Hematopoietic multipotent progenitor cell treated with erythropoietin and hydrocortisone succinate and interleukin-3 and kit ligand, for 6 days (in vitro differentiated cells): Measurements from ENCODE around the gene FAM76B.

Source experiments
- DNase-seq: peaks from one replicate; pipeline ENCODE4 v3.0.0-alpha.2; 2015

The FAM76B gene

GRCh38 chr11:95791709-95792033 is 2.1 kb upstream of the FAM76B start:
- no peak for DNase-seq

GRCh38 chr11:95790933-95791708 is 1.5 kb upstream of the FAM76B start:
- DNase-seq: peak; percentile 83

GRCh38 chr11:95790123-95790932 is 746 bp upstream of the FAM76B start, which contains the start of gene CEP57:
CEP57 (plus strand) TSS chr11:95790498; CDS start chr11:95790699, 201 bp downstream.
- DNase-seq: peak; percentile 99

GRCh38 chr11:95788921-95789505 is 569 bp downstream of the FAM76B start:
- peak; percentile 68 for DNase-seq

GRCh38 chr11:95780544-95780943 is 9.0 kb downstream of the FAM76B start:
- no peak for DNase-seq

- no peak for DNase-seq
These were observed 10.9 kb downstream of the FAM76B start for GRCh38 chr11:95778699-95779098.

GRCh38 chr11:95776859-95777258 is 12.7 kb downstream of the FAM76B start:
- DNase-seq: no peak

- DNase-seq: no peak
These were observed 21.1 kb downstream of the FAM76B start for GRCh38 chr11:95768521-95768920.

GRCh38 chr11:95767498-95767897 is 22.1 kb downstream of the FAM76B start:
- DNase-seq: no peak

- DNase-seq: no peak
These were observed 22.9 kb downstream of the FAM76B start for GRCh38 chr11:95766701-95767100.

- DNase-seq: peak; percentile 91
These were observed 25.2 kb downstream of the FAM76B start for GRCh38 chr11:95764267-95764898.

GRCh38 chr11:95762534-95762933 is 27.0 kb downstream of the FAM76B start:
- DNase-seq: no peak

GRCh38 chr11:95760941-95761340 is 28.6 kb downstream of the FAM76B start:
- DNase-seq: no peak

- no peak for DNase-seq
These were observed 38.1 kb downstream of the FAM76B start for GRCh38 chr11:95751515-95751914.

GRCh38 chr11:95750101-95750500 is 39.5 kb downstream of the FAM76B start:
- no peak for DNase-seq

GRCh38 chr11:95739108-95739938 is 50.3 kb downstream of the FAM76B start:
- no peak for DNase-seq

GRCh38 chr11:95736809-95737208 is 52.8 kb downstream of the FAM76B start:
- DNase-seq: no peak

GRCh38 chr11:95736355-95736754 is 53.2 kb downstream of the FAM76B start:
- peak; percentile 55 for DNase-seq

- peak; percentile 98 for DNase-seq
These were observed 55.5 kb downstream of the FAM76B start for GRCh38 chr11:95734009-95734572.

- DNase-seq: peak; percentile 54
These were observed 56.5 kb downstream of the FAM76B start for GRCh38 chr11:95732930-95733602.

GRCh38 chr11:95729462-95729861 is 60.1 kb downstream of the FAM76B start:
- DNase-seq: no peak
